Fibroblast of pulmonary artery (primary cell): ENCODE results near the gene APH1B.

Source experiments
- DNase-seq: peaks from one replicate; pipeline ENCODE4 v3.0.0-alpha.2; 2010; ENCODE audit warnings: low read depth
- H3K4me3 ChIP-seq: replicated peaks from 2 replicates; pipeline ENCODE4 v1.5.1; 2011; ENCODE audit warnings: low read depth, mild to moderate bottlenecking, control low read depth, low read length, moderate library complexity
- TF ChIP-seq, protein P1 (sequence below): IDR thresholded peaks from 2 replicates; pipeline ENCODE4 v1.5.1; 2011; ENCODE audit warnings: mild to moderate bottlenecking, control low read depth, low read length, inconsistent platforms; ENCODE audit errors: missing control alignments

The APH1B gene

DNA sequence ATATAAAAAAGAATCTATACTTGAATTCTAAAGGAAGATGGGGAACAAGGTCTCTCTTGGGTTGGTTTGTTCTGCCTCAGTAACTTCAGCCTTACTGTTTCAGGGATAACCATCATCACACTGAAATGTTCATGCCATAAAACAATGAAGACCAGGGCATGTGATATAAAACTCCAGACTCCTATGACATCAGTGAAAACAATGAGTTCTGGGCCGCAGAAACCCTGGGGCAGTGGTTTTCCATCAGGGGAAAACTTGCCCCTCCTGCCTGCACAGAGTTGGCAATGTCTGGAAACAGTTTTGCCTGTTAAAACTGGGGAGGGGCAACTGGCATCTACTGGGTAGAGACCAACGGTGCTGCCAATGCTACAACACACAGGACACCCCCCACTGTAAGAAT lies 57.4 kb downstream of the APH1B start:
- DNase-seq, result no peak
- TF ChIP-seq, protein P1, sequence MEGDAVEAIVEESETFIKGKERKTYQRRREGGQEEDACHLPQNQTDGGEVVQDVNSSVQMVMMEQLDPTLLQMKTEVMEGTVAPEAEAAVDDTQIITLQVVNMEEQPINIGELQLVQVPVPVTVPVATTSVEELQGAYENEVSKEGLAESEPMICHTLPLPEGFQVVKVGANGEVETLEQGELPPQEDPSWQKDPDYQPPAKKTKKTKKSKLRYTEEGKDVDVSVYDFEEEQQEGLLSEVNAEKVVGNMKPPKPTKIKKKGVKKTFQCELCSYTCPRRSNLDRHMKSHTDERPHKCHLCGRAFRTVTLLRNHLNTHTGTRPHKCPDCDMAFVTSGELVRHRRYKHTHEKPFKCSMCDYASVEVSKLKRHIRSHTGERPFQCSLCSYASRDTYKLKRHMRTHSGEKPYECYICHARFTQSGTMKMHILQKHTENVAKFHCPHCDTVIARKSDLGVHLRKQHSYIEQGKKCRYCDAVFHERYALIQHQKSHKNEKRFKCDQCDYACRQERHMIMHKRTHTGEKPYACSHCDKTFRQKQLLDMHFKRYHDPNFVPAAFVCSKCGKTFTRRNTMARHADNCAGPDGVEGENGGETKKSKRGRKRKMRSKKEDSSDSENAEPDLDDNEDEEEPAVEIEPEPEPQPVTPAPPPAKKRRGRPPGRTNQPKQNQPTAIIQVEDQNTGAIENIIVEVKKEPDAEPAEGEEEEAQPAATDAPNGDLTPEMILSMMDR, result no peak
- H3K4me3 ChIP-seq, result no peak overlapping the region

DNA sequence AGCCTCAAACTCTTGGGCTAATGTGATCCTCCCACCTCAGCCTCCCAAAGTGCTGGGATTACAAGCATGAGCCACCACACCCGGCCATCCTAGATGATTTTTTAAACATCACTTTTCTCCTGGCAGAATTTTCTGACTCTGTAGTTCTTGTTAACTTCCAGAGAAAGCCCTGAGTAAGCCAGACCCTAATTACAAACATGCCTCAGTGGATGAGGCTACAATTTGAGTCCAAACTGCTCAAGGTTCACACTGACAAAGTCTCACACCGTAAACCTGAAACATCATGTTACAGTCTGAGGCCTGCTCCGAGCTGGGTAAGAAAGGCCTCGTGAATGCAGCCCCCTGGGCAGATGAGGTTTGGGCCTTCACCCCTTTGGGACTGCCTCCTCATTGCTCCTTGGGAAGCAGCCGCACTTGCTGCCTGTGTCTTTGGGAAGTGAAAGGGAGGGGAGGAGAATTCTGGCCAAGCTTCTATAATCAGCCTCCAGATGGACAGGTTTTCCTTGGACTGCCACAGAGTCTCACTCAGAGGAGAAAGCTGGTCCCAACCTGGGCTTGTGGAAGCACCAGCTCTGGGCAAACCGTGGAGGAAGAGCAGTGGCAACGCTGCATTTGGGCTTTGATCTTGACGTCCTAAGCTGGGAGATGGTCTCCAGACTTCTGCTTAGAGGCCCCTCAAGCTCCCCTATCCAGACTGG lies 58.3 kb downstream of the APH1B start:
- no peak for DNase-seq
- no peak overlapping the region for H3K4me3 ChIP-seq
- TF ChIP-seq, protein P1, result no peak

DNA sequence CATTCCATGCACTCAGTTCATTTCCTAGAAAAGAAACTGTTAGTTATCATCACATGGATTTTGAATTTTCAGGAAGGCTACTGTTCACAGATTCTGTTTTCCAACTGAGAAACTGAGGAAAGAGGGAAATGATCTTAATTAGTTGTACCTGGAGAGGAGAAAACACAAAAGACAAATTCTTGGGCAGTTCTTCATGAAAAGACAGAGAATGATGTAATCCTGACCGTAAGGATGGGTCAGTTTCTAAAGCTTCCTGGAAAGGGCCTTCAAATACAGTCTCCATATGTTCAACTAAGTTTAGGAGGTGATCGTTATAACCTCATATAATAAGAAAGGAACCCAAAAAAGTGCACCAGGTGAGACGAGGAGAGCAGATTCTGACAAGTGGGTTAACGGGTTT lies 59.6 kb downstream of the APH1B start:
- H3K4me3 ChIP-seq, result no peak overlapping the region
- TF ChIP-seq, protein P1, result no peak
- no peak for DNase-seq

DNA sequence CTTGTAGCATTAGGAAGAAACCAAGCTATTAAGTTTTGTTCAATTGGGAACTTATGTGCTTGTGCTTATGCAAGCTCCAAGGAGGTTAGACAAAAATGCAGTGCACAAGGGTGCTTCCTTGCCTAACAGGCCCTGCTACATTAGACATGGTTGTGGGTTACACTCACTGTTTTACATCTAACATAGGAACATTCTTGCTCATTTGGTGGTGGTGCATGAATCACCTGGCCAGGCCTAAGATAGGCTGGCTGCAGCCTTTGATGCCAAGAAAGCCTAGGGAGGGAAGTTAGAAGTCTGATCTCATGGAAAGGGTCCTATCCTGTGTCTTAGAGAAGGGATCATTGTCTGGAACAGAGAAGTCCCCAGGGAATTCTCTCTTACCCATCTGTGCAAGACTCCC lies 60.8 kb downstream of the APH1B start:
- TF ChIP-seq, protein P1, result no peak
- no peak overlapping the region for H3K4me3 ChIP-seq
- DNase-seq, result peak; percentile 22

DNA sequence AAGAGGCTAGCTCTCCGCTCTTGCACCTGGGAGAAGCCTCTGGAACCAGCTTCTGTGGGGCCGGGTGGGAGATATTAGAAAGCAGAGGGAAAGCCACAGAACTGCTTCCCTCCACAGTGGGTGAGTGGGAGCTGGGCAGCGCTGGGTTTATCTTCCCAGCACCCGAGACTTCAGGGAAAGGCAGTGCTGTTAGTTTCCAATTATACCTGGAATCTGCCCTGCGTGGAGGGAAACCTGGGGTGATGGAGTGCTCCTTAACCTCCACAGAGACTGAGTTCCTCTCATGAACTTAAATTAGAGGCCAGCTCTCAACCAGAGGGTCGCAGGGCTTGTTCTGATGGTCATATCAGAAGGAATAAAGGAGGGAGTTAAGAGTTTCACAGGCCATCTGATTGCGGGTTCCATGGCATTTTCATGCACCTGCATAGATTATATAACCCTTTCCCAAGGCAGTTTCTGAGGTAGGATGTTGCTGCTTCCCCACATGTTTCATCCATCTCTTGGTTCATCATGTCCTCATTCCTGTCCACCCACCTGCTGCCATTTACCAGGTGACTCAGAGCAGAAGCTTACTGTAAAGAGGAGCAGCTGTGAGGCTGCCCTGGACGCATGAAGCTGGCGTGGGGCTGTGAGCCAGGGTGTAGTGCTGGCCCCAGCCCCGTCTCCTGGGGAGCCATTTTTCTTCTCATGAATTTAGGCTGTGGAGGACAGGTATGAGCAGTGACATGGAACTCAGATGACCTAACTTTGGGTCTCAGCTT lies 61.8 kb downstream of the APH1B start:
- H3K4me3 ChIP-seq, result no peak overlapping the region
- no peak for DNase-seq
- TF ChIP-seq, protein P1, result no peak

DNA sequence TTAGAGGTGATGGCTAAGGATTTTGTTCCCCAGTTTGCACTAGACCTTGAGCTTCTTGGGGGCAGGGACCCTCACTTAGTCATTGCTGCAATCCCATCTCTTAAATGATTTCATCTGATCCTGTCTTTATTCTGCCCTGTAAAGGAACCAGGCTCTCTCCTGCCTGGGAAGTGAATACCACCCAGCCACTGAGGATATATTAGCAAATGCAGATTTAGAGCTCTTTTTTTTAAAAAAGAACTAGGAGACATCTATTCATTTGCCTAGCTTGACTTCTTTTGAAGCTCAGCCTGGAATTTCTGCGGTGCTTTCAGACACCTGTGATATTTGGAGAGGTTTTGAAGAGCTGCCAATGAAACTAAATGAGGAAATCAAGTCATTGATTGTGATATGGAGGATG lies 62.4 kb downstream of the APH1B start:
- DNase-seq, result no peak
- TF ChIP-seq, protein P1, result no peak
- H3K4me3 ChIP-seq, result no peak overlapping the region
